GM23338 (cell line): ENCODE results near the gene POLD2. TPM values are rescaled to one million over a fixed set of nuclear protein-coding genes. Genes with fewer than 3 reads are reported as not detected.

ENCODE experiments used
- ATAC-seq: fragments of 200-7000 bp; cut with Tn5 transposase; 3 replicates; pipeline ENCODE4 v1.9.1; 2020
- DNase-seq: peaks from one replicate; pipeline ENCODE4 v3.0.0-alpha.2; 2015; ENCODE audit warnings: low spot score
- H2AFZ ChIP-seq: fragments of 200-600 bp; sonication (generic); 2 replicates; pipeline ENCODE4 v1.8.0; 2016; ENCODE audit warnings: antibody characterized with exemption, mild to moderate bottlenecking, moderate library complexity
- H3F3A ChIP-seq: fragments of 200-600 bp; sonication (generic); replicated peaks from 2 replicates; pipeline ENCODE4 v1.8.0; 2017; ENCODE audit warnings: antibody characterized with exemption, mixed run types, low read depth
- H3K27ac ChIP-seq: fragments of 200-600 bp; sonication (generic); 2 replicates; pipeline ENCODE4 v1.6.1; 2016; ENCODE audit warnings: low read depth
- H3K27me3 ChIP-seq: fragments of 200-600 bp; sonication (generic); 2 replicates; pipeline ENCODE4 v1.8.0; 2016; ENCODE audit warnings: mild to moderate bottlenecking, mixed run types, moderate library complexity; ENCODE audit not compliant: insufficient read depth
- H3K36me3 ChIP-seq: fragments of 200-600 bp; sonication (generic); 2 replicates; pipeline ENCODE4 v1.8.0; 2016; ENCODE audit warnings: mild to moderate bottlenecking; ENCODE audit not compliant: insufficient read depth
- H3K4me1 ChIP-seq: fragments of 200-600 bp; sonication (generic); 2 replicates; pipeline ENCODE4 v1.8.0; 2016; ENCODE audit warnings: mild to moderate bottlenecking, moderate library complexity; ENCODE audit not compliant: insufficient read depth
- H3K4me2 ChIP-seq: fragments of 200-600 bp; sonication (generic); 2 replicates; pipeline ENCODE4 v1.7.1; 2017; ENCODE audit warnings: mixed run types
- H3K4me3 ChIP-seq: fragments of 200-600 bp; sonication (generic); 2 replicates; pipeline ENCODE4 v1.6.1; 2016; ENCODE audit warnings: mixed run types
- H3K79me2 ChIP-seq: fragments of 200-600 bp; sonication (generic); replicated peaks from 2 replicates; pipeline ENCODE4 v1.8.0; 2017; ENCODE audit warnings: mild to moderate bottlenecking; ENCODE audit not compliant: insufficient read depth
- H3K9me2 ChIP-seq: fragments of 200-600 bp; sonication (generic); 2 replicates; pipeline ENCODE4 v1.8.0; 2017; ENCODE audit not compliant: insufficient read depth
- H4K20me1 ChIP-seq: fragments of 200-600 bp; sonication (generic); replicated peaks from 2 replicates; pipeline ENCODE4 v1.8.0; 2017; ENCODE audit warnings: mild to moderate bottlenecking; ENCODE audit not compliant: insufficient read depth
- H3K27ac Mint-ChIP-seq: 2 replicates; pipeline ENCODE4 v1.8.0; 2020; ENCODE audit warnings: inconsistent platforms, mild to moderate bottlenecking, moderate library complexity, mixed read lengths
- H3K27me3 Mint-ChIP-seq: 3 replicates; pipeline ENCODE4 v1.8.0; 2022; ENCODE audit warnings: low read depth, mild to moderate bottlenecking, moderate library complexity, mixed read lengths, inconsistent platforms; ENCODE audit not compliant: insufficient read depth, poor library complexity
- H3K36me3 Mint-ChIP-seq: 3 replicates; pipeline ENCODE4 v1.8.0; 2021; ENCODE audit warnings: low read depth, mild to moderate bottlenecking, inconsistent platforms, moderate library complexity, mixed read lengths
- H3K4me1 Mint-ChIP-seq: 3 replicates; pipeline ENCODE4 v1.8.0; 2020; ENCODE audit warnings: mild to moderate bottlenecking, inconsistent platforms, mixed read lengths
- H3K4me3 Mint-ChIP-seq: 3 replicates; pipeline ENCODE4 v1.8.0; 2021; ENCODE audit warnings: moderate library complexity, mild to moderate bottlenecking, inconsistent platforms, mixed read lengths
- H3K9me3 Mint-ChIP-seq: 3 replicates; pipeline ENCODE4 v1.8.0; 2020; ENCODE audit warnings: moderate library complexity, mild to moderate bottlenecking, inconsistent platforms, mixed read lengths
- CREB1 ChIP-seq: fragments of 250-450 bp; sonication (Bioruptor Pico); IDR thresholded peaks from 2 replicates; pipeline ENCODE4 v1.5.0; 2020; ENCODE audit warnings: low read depth, mild to moderate bottlenecking, moderate library complexity
- EZH2 ChIP-seq: fragments of 200-600 bp; sonication (generic); IDR thresholded peaks from one replicate; pipeline ENCODE4 v1.8.0; 2017; ENCODE audit warnings: antibody characterized with exemption, mild to moderate bottlenecking, low read depth; ENCODE audit not compliant: unreplicated experiment
- EZH2phosphoT487 ChIP-seq: fragments of 200-600 bp; sonication (generic); IDR thresholded peaks from one replicate; pipeline ENCODE4 v1.8.1; 2018; ENCODE audit warnings: antibody characterized with exemption; ENCODE audit not compliant: unreplicated experiment
- JUNB ChIP-seq: IDR thresholded peaks from one replicate; pipeline ENCODE4 v1.6.1; 2016; ENCODE audit warnings: antibody characterized with exemption; ENCODE audit not compliant: unreplicated experiment
- NANOG ChIP-seq: IDR thresholded peaks from 2 replicates; pipeline ENCODE4 v1.6.1; 2016; ENCODE audit warnings: antibody characterized with exemption, borderline replicate concordance
- POLR2AphosphoS5 ChIP-seq: IDR thresholded peaks from 2 replicates; pipeline ENCODE4 v1.6.1; 2016; ENCODE audit warnings: antibody characterized with exemption, low read depth
- STAT1 ChIP-seq: IDR thresholded peaks from one replicate; pipeline ENCODE4 v1.6.1; 2016; ENCODE audit warnings: antibody characterized with exemption; ENCODE audit not compliant: unreplicated experiment
- ZNF114 ChIP-seq: fragments of 250-450 bp; sonication (Bioruptor Pico); IDR thresholded peaks from 2 replicates; pipeline ENCODE4 v1.5.0; 2020; ENCODE audit warnings: mild to moderate bottlenecking, moderate library complexity
- ZNF331 ChIP-seq: fragments of 250-450 bp; sonication (Bioruptor Pico); IDR thresholded peaks from 2 replicates; pipeline ENCODE4 v1.5.0; 2020; ENCODE audit warnings: low read depth, mild to moderate bottlenecking, moderate library complexity
- polyA plus RNA-seq: library from polyadenylated mRNA; unstranded; fragments of >200 nt; fragmentation: Nextera tagmentation; extraction: Ambion mirVana; gene quantifications from 2 replicates; pipeline ENCODE4 v1.2.1, GENCODE V29; 2016
- total RNA-seq: library from RNA; depleted of rRNA; stranded (reverse); fragments of >200 nt; shearing (Covaris generic); gene quantifications from 2 replicates; pipeline ENCODE4 v1.2.3, GENCODE V29; 2014
- TF ChIP-seq, protein P1 (sequence below): IDR thresholded peaks from 2 replicates; pipeline ENCODE4 v1.6.1; 2016; ENCODE audit warnings: antibody characterized with exemption
- TF ChIP-seq, protein P2 (sequence below): fragments of 250-450 bp; sonication (Bioruptor Pico); IDR thresholded peaks from 2 replicates; pipeline ENCODE4 v1.5.0; 2020; ENCODE audit warnings: mild to moderate bottlenecking, moderate library complexity
- TF ChIP-seq, protein P3 (sequence below), 2 experiments: fragments of 200-600 bp in 1 of 2; sonication (generic) in 1 of 2; conservative IDR thresholded peaks; 2 replicates each; pipeline versions ENCODE4 v1.5.1 to v1.6.1; 2016 to 2017; ENCODE audit warnings: antibody characterized with exemption in 2 of 2, low read depth in 2 of 2, mild to moderate bottlenecking in 2 of 2, moderate library complexity in 1 of 2
- TF ChIP-seq, protein P4 (sequence below): IDR thresholded peaks from one replicate; pipeline ENCODE4 v1.6.1; 2018; ENCODE audit warnings: antibody characterized with exemption; ENCODE audit not compliant: unreplicated experiment

Gene POLD2
- total and polyA plus RNA-seq, 2 experiments from 2014 or later = 101 to 127 TPM

DNA sequence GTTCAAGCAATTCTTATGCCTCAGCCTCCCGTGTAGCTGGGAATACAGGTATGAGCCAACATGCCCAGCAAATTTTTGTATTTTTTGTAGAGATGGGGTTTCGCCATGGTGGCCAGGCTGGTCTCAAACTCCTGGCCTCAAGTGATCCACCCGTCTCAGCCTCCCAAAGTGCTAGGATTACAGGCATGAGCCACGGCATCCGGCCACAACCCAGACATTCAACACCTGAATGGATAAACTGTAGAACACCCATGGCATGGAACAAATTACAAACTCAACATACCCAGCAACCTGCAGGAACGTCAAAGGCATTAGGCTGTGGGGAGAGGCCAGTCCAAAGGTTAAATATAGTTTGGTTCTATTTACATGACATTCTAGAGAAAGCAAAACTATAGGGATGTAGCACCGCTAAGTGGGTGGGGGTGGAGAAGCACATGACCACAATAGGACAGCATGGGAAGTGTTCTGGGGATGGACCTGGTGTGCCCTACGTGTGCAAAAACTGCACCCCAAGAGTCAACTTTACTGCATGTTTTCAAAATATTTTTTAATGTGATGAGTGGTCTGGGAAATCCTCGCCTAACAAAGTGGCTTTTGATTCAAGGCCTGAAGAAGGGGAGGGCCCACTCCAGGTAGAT is 51.5 kb downstream of the POLD2 start:
- Mint-ChIP-seq H3K27me3 (peaks cover 17% of the 10 kb centered on the region), H3K36me3 (peaks cover 12% of the 10 kb centered on the region), H3K27ac (no peak overlapping the region), H3K4me1 (peaks cover under 1% of the 10 kb centered on the region; the same call in 2 of the 3 replicates), H3K4me3 (no peak overlapping the region; the same call in 2 of the 3 replicates), H3K9me3 (no peaks in the 10 kb centered on the region)
- Histone ChIP-seq H3K9me2 (no peaks in the 10 kb centered on the region), H3F3A (no peaks in the 10 kb centered on the region; the same call in 1 of the 2 replicates), H3K4me1 (no peaks in the 10 kb centered on the region), H3K27me3 (peaks cover 28% of the 10 kb centered on the region), H3K4me3 (no peak overlapping the region), H3K4me2 (no peak overlapping the region), H4K20me1 (no peaks in the 10 kb centered on the region; the same call in 1 of the 2 replicates), H3K79me2 (no peaks in the 10 kb centered on the region), H3K27ac (no peak overlapping the region), H3K36me3 (no peaks in the 10 kb centered on the region), H2AFZ (no peak overlapping the region)
- ATAC-seq = no peak
- no peak for DNase-seq
- TF ChIP-seq POLR2AphosphoS5 (no peak), ZNF114 (CRISPR knock-in tag) (no peak), STAT1 (no peak), CREB1 (no peak), EZH2 (no peak), EZH2phosphoT487 (no peak), NANOG (no peak), JUNB (no peak), ZNF331 (no peak)
- TF ChIP-seq, protein P1, sequence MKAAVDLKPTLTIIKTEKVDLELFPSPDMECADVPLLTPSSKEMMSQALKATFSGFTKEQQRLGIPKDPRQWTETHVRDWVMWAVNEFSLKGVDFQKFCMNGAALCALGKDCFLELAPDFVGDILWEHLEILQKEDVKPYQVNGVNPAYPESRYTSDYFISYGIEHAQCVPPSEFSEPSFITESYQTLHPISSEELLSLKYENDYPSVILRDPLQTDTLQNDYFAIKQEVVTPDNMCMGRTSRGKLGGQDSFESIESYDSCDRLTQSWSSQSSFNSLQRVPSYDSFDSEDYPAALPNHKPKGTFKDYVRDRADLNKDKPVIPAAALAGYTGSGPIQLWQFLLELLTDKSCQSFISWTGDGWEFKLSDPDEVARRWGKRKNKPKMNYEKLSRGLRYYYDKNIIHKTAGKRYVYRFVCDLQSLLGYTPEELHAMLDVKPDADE = no peak
- TF ChIP-seq, protein P2, sequence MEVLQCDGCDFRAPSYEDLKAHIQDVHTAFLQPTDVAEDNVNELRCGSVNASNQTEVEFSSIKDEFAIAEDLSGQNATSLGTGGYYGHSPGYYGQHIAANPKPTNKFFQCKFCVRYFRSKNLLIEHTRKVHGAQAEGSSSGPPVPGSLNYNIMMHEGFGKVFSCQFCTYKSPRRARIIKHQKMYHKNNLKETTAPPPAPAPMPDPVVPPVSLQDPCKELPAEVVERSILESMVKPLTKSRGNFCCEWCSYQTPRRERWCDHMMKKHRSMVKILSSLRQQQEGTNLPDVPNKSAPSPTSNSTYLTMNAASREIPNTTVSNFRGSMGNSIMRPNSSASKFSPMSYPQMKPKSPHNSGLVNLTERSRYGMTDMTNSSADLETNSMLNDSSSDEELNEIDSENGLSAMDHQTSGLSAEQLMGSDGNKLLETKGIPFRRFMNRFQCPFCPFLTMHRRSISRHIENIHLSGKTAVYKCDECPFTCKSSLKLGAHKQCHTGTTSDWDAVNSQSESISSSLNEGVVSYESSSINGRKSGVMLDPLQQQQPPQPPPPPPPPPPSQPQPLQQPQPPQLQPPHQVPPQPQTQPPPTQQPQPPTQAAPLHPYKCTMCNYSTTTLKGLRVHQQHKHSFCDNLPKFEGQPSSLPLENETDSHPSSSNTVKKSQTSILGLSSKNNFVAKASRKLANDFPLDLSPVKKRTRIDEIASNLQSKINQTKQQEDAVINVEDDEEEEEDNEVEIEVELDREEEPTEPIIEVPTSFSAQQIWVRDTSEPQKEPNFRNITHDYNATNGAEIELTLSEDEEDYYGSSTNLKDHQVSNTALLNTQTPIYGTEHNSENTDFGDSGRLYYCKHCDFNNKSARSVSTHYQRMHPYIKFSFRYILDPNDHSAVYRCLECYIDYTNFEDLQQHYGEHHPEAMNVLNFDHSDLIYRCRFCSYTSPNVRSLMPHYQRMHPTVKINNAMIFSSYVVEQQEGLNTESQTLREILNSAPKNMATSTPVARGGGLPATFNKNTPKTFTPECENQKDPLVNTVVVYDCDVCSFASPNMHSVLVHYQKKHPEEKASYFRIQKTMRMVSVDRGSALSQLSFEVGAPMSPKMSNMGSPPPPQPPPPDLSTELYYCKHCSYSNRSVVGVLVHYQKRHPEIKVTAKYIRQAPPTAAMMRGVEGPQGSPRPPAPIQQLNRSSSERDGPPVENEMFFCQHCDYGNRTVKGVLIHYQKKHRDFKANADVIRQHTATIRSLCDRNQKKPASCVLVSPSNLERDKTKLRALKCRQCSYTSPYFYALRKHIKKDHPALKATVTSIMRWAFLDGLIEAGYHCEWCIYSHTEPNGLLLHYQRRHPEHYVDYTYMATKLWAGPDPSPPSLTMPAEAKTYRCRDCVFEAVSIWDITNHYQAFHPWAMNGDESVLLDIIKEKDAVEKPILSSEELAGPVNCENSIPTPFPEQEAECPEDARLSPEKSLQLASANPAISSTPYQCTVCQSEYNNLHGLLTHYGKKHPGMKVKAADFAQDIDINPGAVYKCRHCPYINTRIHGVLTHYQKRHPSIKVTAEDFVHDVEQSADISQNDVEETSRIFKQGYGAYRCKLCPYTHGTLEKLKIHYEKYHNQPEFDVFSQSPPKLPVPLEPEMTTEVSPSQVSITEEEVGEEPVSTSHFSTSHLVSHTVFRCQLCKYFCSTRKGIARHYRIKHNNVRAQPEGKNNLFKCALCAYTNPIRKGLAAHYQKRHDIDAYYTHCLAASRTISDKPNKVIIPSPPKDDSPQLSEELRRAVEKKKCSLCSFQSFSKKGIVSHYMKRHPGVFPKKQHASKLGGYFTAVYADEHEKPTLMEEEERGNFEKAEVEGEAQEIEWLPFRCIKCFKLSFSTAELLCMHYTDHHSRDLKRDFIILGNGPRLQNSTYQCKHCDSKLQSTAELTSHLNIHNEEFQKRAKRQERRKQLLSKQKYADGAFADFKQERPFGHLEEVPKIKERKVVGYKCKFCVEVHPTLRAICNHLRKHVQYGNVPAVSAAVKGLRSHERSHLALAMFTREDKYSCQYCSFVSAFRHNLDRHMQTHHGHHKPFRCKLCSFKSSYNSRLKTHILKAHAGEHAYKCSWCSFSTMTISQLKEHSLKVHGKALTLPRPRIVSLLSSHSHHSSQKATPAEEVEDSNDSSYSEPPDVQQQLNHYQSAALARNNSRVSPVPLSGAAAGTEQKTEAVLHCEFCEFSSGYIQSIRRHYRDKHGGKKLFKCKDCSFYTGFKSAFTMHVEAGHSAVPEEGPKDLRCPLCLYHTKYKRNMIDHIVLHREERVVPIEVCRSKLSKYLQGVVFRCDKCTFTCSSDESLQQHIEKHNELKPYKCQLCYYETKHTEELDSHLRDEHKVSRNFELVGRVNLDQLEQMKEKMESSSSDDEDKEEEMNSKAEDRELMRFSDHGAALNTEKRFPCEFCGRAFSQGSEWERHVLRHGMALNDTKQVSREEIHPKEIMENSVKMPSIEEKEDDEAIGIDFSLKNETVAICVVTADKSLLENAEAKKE (CRISPR knock-in tag) = no peak
- TF ChIP-seq, protein P3, sequence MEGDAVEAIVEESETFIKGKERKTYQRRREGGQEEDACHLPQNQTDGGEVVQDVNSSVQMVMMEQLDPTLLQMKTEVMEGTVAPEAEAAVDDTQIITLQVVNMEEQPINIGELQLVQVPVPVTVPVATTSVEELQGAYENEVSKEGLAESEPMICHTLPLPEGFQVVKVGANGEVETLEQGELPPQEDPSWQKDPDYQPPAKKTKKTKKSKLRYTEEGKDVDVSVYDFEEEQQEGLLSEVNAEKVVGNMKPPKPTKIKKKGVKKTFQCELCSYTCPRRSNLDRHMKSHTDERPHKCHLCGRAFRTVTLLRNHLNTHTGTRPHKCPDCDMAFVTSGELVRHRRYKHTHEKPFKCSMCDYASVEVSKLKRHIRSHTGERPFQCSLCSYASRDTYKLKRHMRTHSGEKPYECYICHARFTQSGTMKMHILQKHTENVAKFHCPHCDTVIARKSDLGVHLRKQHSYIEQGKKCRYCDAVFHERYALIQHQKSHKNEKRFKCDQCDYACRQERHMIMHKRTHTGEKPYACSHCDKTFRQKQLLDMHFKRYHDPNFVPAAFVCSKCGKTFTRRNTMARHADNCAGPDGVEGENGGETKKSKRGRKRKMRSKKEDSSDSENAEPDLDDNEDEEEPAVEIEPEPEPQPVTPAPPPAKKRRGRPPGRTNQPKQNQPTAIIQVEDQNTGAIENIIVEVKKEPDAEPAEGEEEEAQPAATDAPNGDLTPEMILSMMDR (conservative IDR thresholded peaks at IDR 0.05; ENCODE audit: low read depth in 2 of 2) = no peak
- TF ChIP-seq, protein P4, sequence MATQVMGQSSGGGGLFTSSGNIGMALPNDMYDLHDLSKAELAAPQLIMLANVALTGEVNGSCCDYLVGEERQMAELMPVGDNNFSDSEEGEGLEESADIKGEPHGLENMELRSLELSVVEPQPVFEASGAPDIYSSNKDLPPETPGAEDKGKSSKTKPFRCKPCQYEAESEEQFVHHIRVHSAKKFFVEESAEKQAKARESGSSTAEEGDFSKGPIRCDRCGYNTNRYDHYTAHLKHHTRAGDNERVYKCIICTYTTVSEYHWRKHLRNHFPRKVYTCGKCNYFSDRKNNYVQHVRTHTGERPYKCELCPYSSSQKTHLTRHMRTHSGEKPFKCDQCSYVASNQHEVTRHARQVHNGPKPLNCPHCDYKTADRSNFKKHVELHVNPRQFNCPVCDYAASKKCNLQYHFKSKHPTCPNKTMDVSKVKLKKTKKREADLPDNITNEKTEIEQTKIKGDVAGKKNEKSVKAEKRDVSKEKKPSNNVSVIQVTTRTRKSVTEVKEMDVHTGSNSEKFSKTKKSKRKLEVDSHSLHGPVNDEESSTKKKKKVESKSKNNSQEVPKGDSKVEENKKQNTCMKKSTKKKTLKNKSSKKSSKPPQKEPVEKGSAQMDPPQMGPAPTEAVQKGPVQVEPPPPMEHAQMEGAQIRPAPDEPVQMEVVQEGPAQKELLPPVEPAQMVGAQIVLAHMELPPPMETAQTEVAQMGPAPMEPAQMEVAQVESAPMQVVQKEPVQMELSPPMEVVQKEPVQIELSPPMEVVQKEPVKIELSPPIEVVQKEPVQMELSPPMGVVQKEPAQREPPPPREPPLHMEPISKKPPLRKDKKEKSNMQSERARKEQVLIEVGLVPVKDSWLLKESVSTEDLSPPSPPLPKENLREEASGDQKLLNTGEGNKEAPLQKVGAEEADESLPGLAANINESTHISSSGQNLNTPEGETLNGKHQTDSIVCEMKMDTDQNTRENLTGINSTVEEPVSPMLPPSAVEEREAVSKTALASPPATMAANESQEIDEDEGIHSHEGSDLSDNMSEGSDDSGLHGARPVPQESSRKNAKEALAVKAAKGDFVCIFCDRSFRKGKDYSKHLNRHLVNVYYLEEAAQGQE = no peak
